Suppressor macrophage treated with lipopolysaccharide for 4 hours (primary cell): ENCODE data around the gene HDAC4.

Experiments used
- DNase-seq: peaks from one replicate; pipeline ENCODE4 v3.0.0-alpha.2; 2020

HDAC4 gene

DNA sequence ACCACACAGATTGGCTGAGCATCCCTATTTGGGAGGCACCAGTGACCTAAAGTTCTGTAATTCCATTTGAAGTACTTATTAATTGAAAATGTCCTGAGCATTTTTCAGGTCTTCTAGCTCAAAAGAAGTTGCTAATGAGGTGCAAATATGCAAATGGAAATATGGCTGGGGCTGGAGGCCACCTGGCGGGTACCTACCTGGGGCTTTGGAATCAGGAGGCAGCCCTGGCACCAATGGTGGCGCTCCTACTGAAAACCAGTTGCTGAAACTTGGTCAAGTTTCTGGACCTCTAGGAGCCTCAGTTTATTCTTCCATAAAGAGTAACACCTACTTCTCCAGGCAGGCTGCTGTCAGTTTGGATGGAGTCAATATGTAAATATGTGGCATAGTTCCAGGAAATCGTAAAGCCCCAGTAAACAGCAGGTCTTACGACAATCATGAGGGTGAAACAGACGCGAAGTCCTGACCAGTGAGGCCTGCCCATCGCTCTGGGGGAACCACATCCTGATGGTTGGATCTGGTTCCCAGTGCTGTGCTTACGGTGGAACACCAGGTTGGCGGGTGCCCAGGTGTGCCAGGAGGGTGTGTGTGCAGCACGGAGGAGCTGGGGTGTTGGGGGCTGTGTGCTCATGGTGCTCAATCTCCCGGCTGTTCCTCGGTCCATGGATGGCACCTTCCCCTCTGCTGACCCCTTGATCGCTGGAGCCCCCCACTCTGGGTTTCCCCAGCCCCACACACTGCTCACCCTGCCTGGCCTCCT lies 366.8 kb downstream of the HDAC4 start:
- no peak for DNase-seq

DNA sequence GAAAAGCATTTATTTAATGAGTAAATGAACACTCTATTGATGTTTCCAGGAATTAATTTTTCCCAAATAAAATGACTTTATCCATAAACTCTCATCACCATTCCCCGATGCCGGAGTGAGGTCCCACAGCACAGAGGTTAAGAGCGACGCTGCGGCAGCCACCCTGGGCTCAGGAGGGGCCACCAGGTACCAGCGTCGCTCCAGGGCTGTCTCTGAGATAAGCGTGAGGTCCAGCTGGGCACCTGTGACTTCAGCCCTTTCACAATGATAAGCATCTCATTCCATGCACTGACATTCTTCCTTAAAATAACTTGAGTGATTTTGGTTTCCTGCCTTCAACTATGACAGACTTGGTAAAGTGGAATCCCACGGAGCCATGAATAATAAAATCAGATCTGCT lies 370.9 kb downstream of the HDAC4 start:
- no peak for DNase-seq

DNA sequence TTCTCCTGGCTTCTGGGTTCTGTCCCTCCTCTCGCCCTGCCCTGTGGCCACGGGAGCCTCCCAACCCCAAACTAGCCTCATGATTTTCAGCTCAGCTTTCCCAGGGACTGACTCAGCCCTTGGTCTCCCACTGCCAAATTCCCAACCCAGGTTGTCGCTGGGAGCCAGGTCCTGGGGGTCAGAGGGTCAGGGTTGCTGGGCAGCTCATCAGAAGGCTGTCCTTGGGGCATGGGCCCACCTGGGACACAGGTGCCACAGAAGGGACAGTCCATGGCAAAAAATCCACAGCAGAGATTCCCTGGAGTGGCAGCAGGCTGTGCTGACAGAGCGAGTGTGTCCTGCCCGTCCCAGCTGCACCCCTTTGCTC lies 372.6 kb downstream of the HDAC4 start:
- no peak for DNase-seq

DNA sequence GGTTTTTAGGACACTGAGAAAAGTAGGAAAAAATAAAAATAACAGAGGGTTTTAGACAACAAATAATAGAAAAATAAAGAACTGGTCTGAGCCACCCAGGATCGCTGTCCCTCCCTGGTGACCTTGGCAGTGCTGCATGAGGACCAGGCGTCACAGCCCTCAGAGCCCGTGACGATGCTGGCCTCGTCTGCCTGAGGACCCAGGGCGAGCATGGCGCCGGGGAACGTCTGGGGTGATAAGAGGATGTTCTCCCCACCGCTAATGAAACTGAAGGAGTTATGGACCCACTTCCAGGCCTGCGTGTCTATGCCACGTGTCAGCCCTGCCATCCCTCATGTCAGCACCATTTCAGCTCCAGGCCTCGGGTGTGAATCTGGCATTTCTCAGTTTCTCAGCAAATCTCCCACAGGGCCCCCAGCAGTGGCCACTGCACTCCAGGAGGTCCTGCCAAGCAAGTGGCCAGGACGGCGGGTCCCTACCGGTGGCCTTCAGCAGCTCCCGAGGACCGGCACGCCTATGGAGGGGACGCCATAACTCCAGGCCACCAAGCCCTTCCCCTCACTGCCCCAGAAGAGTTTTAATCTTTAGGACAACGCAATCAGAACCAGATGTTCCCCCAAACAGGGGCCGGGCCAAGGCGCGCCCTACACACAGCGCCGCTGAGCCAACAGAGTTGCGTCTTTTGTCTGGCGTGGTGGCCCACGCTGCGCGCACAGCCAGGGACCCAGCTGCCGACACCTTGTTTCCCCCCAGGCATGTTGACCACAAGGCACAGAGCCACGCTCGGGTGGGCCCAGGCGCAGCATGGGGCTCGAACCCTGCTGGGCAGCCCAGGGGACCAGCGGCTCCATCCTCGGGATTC lies 373.2 kb downstream of the HDAC4 start:
- no peak for DNase-seq

DNA sequence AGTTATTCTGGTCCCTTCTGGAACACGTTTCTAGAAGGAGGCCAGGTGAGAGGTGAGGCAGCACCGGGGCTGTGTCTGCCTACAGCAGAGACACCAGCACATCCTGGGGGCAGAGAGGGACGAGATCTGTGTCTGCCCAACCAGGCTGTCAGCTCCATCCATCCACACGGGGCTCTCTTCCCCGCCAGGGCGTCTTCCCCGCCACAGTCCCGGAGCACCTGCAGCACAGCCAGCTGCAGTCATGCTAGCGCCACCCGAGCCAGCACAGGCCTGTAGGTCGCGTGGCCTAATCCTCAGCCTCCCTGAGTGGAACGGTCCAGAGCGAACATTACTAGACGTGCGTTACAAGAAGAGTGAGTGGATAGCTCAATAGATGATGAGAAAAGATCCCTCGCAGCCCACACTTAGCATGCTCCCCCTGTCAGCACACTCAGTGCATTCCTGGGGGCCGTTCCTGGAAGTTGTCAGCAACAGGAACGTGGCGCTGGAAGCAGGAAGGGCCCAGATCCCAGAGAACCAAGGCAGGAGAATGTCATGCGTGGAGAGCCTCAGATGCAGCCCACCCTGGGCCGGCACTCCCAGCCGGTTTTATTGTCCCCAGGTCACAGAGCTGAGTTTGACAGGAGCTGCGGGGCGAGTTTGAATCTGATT lies 374.0 kb downstream of the HDAC4 start:
- DNase-seq = no peak

DNA sequence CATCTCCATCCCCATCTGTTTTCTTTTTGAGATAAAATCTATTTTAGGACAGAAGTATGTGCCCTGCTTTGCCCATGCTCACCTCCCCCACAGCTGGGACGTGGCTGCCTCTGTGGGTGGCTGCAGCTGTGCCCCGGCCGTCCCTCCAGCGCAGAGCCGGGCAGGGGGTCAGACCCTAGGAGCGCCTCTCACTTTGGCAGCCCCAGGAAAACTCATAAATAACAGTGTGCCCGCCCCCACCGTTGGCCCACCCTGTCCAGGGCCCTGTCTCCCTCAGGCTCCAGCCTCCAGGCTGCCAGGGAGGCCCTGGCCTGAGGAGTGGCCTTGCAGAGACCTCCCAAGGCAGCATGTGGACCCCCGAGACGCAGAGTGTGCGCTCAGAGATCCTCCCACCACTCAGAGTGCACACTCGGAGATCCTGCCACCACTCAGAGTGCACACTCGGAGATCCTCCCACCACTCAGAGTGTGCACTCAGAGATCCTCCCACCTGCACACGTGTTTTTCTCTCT lies 374.8 kb downstream of the HDAC4 start:
- no peak for DNase-seq

DNA sequence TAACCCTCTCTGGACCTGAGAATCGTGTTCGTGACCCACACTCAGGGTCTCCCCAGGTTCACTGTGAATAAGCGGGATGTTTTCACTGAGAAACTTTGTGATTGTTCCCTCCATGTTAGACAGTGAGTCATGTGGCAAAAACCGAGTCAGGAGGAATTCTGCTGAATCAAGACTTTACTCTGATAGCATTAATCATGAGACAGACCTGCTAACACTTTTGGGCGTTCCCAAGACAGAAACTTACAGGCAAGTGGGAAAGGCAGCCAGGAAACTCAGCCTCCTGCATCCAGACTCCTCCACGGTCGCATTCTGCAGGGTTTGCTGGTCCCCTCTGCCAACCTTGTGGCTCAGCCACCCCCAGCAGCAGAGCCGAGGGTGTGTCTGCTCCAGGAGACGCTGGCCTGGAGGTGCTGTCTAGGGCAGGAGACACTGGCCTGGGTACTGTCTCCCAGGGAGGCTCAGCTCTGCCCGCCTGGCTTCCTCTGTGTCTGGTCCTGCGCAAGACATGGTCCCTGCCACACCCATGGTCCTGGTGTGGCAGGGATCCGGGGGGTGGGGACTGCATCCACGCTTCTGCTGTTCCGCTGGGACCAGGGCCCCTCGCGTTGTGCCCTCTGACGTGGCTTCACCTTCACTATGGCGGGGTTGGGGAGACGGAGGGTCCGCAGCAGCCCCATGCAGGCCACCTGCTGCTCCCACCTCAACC lies 375.6 kb downstream of the HDAC4 start:
- DNase-seq = no peak

DNA sequence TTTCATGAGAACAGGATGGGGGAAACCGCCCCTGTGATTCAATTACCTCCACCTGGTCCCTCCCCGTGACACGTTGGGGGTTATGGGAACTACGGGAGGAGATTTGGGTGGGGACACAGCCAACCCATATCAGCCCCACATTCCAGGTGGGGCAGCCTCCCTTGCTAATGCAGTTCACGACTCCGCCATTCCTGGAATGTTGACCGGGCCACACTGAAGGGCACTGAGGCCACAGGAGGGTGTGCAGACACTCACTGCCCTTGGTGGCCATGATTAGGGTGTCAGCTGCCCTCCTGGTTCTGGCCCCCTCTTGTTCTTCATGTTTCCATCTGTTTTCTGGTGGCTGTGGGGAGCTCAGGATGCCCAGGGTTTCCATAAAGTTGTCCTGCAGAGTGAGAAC lies 376.6 kb downstream of the HDAC4 start:
- DNase-seq = no peak

DNA sequence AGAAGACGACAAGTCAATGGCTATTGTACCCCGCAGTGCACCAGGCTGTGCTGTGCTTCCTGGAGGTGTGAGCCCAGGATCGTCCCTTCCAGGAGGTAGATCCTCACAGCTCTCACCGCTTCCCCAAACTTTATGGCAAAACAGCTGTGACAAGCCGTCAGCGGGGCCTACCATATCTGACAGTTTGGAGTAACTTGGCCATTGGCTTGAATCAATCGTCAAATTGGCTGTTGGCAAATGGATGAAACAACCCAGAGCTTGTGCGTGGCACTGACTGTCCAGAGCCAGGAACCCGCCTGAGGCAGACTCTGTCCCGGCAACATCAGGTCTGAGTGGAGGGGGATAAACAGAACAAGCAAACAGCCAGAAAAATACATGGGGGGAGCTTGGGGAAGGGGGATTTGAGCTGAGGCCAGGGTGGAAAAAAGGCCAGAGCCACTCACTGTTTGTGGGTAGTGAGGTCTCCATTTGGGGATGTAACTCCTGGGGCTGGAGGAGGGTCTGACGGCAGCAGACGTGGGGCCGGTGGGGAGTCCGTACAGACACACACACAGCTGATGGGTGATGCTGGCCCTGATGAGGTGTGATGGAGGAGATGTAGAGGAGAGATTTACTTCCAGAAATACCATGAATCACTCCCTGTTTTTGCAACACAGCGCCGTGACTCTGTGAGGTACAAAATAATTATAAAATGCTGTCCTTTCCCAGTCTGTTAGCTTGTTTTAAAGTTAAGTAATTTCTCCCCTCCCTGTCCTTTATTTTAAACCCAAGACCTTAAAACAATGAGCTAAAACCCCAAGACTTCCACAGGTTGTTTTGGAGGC lies 378.2 kb downstream of the HDAC4 start:
- DNase-seq = no peak

DNA sequence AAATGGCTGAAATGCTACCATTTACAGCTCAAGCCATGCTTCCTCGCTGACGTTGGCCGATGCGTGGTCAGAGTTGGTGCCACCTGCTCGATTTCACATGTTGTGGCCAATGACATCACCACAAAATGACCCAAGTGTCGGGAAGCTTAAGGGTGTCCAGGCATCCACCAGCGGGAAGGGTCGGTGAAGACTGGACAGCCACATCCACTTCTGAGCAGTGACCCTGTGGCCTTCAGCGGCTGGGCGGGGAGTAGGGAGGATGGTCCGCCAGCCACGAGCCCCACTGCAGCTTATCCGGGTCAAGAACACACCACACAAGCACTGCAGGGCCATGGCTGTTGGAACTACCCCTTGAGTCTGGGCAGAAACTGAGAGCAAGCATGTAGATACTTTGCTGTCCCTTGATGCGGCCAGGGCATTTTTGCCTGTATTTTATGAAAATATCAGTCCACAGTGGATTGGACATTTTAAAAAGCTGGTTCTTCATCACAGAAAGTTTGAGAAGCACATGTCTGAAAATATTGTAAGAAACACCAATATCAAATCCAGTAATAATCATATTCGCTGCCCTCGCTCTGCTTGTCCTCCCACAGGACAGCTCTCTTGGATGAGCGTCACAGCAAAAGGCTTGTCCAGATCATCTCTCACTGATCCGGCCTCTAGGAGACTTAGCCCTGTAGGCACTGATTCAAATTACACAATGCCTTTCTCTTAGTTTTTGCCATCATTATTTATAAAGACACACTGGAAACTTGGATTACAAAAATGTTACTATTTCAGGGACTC lies 379.0 kb downstream of the HDAC4 start:
- no peak for DNase-seq

DNA sequence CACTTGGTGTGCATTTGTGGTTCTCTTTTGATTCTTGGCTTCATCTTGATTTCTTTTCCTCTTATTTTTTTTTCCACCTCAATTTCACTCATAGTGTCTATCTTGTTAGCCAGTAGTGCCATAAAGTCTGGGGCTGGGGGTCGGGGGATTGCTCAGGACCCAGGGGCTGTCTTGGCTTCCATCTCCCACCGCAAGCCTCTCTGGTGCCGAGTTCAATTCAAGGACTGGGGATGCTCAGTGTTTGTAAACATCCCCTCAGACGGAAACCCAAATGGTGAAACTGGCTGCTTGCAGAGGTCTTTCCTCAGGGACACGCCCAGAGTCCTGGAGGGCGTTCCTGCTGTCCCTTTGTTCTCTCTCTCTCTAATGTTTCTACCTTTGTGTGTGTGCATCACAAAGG lies 379.6 kb downstream of the HDAC4 start:
- no peak for DNase-seq

DNA sequence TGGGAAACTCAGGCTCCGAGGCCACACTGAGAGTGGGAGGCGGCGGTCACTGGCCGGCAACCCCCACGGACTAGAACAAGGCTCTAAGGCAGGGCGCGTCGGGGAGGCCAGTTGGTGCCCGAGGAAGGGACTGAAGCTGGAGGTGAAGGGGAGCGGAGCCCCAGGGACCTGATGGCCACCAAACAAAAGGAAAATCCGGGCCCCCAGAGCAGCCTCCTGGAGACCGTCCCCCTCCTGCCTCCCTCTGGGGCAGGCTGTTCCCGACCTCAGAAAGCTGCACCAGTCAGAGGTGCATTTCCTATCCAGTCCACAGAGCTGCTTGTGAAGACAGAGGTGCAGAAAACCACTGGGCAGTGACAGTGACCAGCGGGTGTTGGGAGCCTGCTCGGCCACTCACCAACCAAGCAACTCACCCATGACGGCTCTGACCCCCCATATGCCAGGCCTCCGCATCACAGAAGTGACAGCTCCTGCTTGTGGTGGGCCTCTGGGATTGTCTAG lies 380.2 kb downstream of the HDAC4 start:
- no peak for DNase-seq

DNA sequence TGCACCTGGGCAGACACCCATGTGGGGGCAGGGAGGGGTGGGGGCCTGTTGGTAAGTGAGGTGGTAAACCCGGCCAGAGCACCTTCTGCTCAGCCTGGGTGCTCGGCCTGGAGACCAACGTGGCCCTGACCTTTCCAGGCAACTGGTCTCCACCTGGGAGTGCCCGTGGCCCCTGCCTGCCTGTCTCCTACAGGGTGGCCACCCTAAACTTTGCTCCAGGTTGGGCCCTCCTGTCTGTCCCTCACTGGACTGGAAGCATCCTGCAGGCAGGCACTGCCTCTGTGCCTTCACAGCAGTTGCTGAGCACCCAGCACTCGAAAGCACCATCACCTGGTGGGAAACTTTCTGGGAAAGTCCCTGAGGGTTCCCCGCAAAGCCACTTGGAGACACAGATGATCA lies 381.6 kb downstream of the HDAC4 start:
- no peak for DNase-seq

DNA sequence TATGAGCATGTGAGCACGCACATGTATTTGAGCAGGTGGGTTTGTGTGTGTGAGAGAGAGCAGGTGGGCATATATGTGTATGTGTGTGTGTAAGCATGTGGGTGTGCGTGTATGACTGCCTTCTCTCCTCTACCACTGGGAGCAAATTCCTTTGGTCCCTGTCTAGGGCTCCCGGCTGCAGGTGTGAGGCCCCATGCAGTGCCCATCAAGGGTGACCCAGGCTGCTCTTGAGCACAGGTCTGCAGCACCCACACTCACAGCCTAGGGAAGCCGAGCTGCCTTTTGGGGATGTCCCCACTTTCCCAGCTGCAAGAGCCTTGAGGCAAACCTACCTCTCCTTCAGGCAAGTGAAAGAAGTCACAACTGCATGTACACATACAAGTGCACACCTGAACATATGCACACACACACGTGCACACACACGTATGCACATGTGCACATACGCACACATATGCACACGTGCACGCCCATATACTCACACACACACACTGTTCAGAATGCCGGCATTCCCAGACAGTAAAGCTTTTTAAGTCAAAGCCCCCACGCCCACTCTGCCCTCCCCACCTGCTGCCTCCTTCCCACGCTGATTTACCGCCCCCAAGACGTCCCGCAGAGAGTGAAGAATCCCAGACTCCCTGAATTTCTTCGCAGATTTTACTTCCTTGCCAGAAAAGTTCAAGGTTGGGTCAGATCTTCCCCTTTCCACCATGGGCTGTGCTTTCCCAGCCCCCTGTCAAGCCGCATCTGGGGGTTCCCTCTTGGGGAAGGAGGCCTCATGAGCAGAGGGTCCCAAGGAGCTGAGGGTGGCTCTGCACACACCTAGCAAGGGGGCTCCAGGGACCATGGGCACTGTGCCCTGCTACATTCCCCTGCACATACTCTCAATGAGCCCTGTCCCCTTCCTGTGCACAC lies 382.3 kb downstream of the HDAC4 start:
- DNase-seq = no peak

DNA sequence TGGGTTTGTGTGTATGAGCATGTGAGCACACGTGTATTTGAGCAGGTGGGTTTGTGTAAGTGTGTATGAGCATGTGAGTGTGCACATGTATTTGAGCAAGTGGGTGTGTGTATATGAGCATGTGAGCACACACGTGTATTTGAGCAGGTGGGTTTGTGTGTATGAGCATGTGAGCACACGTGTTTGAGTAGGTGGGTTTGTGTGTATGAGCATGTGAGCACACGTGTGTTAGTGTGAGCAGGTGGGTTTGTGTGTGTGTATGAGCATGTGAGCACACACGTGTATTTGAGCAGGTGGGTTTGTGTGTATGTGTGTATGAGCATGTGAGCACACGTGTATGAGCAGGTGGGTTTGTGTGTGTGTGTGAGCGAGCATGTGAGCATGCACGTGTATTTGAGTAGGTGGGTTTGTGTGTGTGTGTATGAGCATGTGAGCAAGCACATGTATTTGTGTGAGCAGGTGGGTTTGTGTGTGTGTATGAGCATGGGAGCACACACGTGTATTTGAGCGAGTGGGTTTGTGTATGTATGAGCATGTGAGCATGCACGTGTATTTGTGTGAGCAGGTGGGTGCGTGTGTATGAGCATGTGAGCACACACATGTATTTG lies 383.2 kb downstream of the HDAC4 start:
- DNase-seq = no peak

DNA sequence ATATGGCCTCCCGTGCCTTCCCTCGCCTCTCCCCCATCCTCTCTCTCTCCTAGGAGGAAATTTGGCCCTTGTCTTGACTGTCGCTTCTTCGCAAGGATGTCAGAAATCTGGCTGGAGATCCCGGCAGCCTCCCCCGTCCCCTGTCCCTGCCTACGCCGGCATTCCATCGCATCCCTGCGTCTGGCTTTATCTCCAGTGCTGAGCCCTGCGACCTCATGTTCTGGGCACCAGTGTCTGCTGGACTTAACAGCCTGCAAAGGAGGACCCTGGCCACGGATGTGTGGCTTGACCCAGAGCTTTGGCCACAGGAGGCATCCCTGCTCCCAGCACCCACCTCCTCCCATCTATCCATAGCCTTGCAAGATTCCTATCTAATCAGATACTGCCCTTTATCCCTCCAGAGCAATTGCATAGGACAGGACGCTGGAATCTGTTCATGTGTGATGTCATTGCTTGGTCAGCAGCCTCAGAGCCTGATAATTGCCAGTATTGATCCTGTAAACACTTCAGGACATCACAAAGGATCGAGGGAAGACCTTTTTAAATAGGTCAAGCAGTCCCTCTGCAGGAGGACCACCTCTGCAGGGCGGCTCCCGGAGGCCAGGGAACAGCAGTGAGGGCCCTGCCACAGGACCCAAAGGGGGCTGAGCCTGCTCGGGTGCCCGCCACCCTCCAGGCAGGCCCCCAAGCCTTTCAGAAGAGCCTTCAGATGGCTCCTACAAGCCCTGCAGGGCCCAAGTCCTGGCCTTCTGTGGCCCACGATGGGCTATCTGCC lies 384.7 kb downstream of the HDAC4 start:
- no peak for DNase-seq

DNA sequence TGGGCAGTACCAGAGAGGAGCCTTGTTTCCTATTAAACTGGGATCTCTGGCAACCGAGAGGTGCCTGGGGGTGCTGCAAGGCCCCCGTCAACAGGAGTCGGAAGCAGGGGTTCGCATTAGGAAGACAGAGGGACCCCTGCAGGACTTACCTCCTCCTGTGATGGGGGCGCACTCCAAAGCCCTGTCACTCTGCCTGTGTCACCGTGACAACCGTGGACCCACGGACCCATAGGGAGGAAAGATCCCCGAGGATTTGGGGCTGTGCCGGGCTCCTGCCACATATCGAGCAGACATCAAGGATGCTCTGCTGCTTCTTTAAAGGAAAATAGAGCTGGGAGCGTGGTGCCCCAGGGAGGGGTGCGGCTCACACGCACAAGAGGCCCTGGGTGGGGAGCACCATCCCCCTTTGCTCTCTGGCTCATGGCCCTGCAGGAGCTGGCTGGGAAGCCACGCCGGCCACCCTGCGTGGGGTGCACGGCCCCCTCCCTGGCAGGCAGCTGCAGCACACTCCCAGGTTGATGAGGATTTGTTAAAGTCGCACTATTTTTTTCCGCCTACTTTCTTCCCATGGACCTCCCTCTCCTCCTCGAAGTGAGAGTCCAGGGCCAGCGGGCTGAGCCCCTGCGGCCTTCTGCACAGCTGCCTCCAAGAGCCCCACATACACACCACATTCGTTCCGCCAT lies 385.5 kb downstream of the HDAC4 start:
- no peak for DNase-seq
